C4-2B (cell line): ENCODE results near the gene ERI2.

ENCODE experiments used
- ZFX ChIP-seq: fragments of 450-650 bp; IDR thresholded peaks from 2 replicates; pipeline ENCODE4 v1.6.1; 2017
- TF ChIP-seq, protein P1 (sequence below): fragments of 450-650 bp; conservative IDR thresholded peaks from 2 replicates; pipeline ENCODE4 v1.5.1; 2017; ENCODE audit warnings: mild to moderate bottlenecking

GRCh38 chr16:20762404-20763123 lies 43.7 kb downstream of the ERI2 start:
- TF ChIP-seq, protein P1, sequence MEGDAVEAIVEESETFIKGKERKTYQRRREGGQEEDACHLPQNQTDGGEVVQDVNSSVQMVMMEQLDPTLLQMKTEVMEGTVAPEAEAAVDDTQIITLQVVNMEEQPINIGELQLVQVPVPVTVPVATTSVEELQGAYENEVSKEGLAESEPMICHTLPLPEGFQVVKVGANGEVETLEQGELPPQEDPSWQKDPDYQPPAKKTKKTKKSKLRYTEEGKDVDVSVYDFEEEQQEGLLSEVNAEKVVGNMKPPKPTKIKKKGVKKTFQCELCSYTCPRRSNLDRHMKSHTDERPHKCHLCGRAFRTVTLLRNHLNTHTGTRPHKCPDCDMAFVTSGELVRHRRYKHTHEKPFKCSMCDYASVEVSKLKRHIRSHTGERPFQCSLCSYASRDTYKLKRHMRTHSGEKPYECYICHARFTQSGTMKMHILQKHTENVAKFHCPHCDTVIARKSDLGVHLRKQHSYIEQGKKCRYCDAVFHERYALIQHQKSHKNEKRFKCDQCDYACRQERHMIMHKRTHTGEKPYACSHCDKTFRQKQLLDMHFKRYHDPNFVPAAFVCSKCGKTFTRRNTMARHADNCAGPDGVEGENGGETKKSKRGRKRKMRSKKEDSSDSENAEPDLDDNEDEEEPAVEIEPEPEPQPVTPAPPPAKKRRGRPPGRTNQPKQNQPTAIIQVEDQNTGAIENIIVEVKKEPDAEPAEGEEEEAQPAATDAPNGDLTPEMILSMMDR: no peak
- no peak for TF ChIP-seq ZFX
